HG02571 (cell line): Measurements from ENCODE around the gene NCBP2.

Experiments
- ATAC-seq: cut with Tn5 transposase; IDR thresholded peaks from one replicate; pipeline ENCODE4 v1.9.1; 2021; ENCODE audit warnings: mild to moderate bottlenecking, moderate library complexity; ENCODE audit not compliant: unreplicated experiment

Gene NCBP2

GRCh38 chr3:196942226-196942914, at the start of gene NCBP2:
TSS of gene NCBP2 (minus strand) at chr3:196942528. CDS start at chr3:196942503, 25 bp downstream.
- ATAC-seq: peak; percentile 86

- ATAC-seq: no peak
These were observed 49.5 kb upstream of the NCBP2 start for GRCh38 chr3:196991581-196992460.

GRCh38 chr3:196990601-196991007, 48.3 kb upstream of the NCBP2 start:
- ATAC-seq: no peak

- no peak for ATAC-seq
These were observed 47.5 kb upstream of the NCBP2 start for GRCh38 chr3:196989721-196990262.

- no peak for ATAC-seq
These were observed 46.1 kb upstream of the NCBP2 start for GRCh38 chr3:196988241-196989029.

GRCh38 chr3:196987022-196987421, 44.7 kb upstream of the NCBP2 start:
- no peak for ATAC-seq

GRCh38 chr3:196985954-196986885, 43.9 kb upstream of the NCBP2 start:
- no peak for ATAC-seq

GRCh38 chr3:196985298-196985697, 43.0 kb upstream of the NCBP2 start:
- ATAC-seq: no peak

- ATAC-seq: no peak
These were observed 40.9 kb upstream of the NCBP2 start for GRCh38 chr3:196983186-196983585.

GRCh38 chr3:196981657-196982056, 39.3 kb upstream of the NCBP2 start:
- ATAC-seq: no peak

GRCh38 chr3:196979545-196979944, 37.2 kb upstream of the NCBP2 start:
- ATAC-seq: no peak

GRCh38 chr3:196976941-196977340, 34.6 kb upstream of the NCBP2 start:
- no peak for ATAC-seq

GRCh38 chr3:196975349-196975748, 33.0 kb upstream of the NCBP2 start:
- no peak for ATAC-seq

GRCh38 chr3:196974661-196975060, 32.3 kb upstream of the NCBP2 start:
- no peak for ATAC-seq

GRCh38 chr3:196971094-196971698, 28.9 kb upstream of the NCBP2 start:
- no peak for ATAC-seq

GRCh38 chr3:196970547-196971093, 28.3 kb upstream of the NCBP2 start:
- no peak for ATAC-seq

GRCh38 chr3:196969660-196970546, 27.6 kb upstream of the NCBP2 start:
- peak; percentile 45 for ATAC-seq

GRCh38 chr3:196969134-196969659, 26.9 kb upstream of the NCBP2 start:
- peak; percentile 40 for ATAC-seq
